A549 (cell line): Measurements from ENCODE around the gene OTUB2. TPM values are rescaled to one million over a fixed set of nuclear protein-coding genes. Genes with fewer than 3 reads are reported as not detected.

Experiments used
- ATAC-seq, 2 experiments: fragments of 200-7000 bp in 1 of 2; fragments of >200 bp in 1 of 2; cut with Nextera tagmentation in 1 of 2; cut with Tn5 transposase in 1 of 2; 3 replicates each; pipeline versions ENCODE4 v1.8.0 to v1.9.1; 2018 to 2020; ENCODE audit warnings: mild to moderate bottlenecking in 1 of 2, moderate library complexity in 1 of 2
- CTCF ChIA-PET: fragments of 300-600 bp; sonication (Branson Sonifier 250); formaldehyde crosslinking; extraction: SDS; loops from one replicate; lab custom pipeline; 2021; ENCODE audit warnings: antibody characterized with exemption, inconsistent platforms; lab: Yijun Ruan, JAX
- POLR2A ChIA-PET: fragments of 350-600 bp; formaldehyde crosslinking; extraction: SDS; loops from one replicate; lab custom pipeline; 2021; ENCODE audit warnings: antibody characterized with exemption, inconsistent platforms; lab: Yijun Ruan, JAX
- DNase-seq, 2 experiments: peaks; one replicate each; pipeline versions ENCODE4 v3.0.0 to v3.0.0-alpha.2; 2011 to 2016; ENCODE audit warnings: low read depth in 1 of 2, low spot score in 1 of 2
- FAIRE-seq: peaks from 2 replicates; lab custom pipeline; 2011; peaks lifted over from hg19 to GRCh38; lab: Jason Lieb, UNC
- H3K27ac ChIP-seq, 2 experiments: fragments of >200 bp; sonication (Bioruptor Twin); formaldehyde crosslinking; 3 replicates each; pipeline ENCODE4 v1.5.1; 2016 to 2017
- H3K4me1 ChIP-seq: fragments of >200 bp; sonication (Bioruptor Twin); formaldehyde crosslinking; 3 replicates; pipeline ENCODE4 v1.6.1; 2016
- H3K4me2 ChIP-seq: fragments of >200 bp; sonication (Bioruptor Twin); formaldehyde crosslinking; 3 replicates; pipeline ENCODE4 v1.6.1; 2016
- H3K4me3 ChIP-seq: fragments of >200 bp; sonication (Bioruptor Twin); formaldehyde crosslinking; 3 replicates; pipeline ENCODE4 v1.5.1; 2016
- H3K9me3 ChIP-seq: fragments of >200 bp; sonication (Bioruptor Twin); formaldehyde crosslinking; 3 replicates; pipeline ENCODE4 v1.6.1; 2016
- BHLHE40 ChIP-seq: IDR thresholded peaks from 2 replicates; pipeline ENCODE4 v1.6.1; 2012; ENCODE audit warnings: low read depth, low read length, inconsistent platforms
- CBX8 ChIP-seq: fragments of 200-600 bp; sonication (generic); IDR thresholded peaks from 2 replicates; pipeline ENCODE4 v1.6.1; 2016
- CEBPB ChIP-seq, 2 experiments: fragments of >200 bp in 1 of 2; sonication (Bioruptor Twin) in 1 of 2; formaldehyde crosslinking in 1 of 2; IDR thresholded peaks; 2 replicates each; pipeline ENCODE4 v1.6.1; 2012 to 2016
- CHD4 ChIP-seq: fragments of 200-600 bp; sonication (generic); IDR thresholded peaks from 2 replicates; pipeline ENCODE4 v1.6.1; 2016; ENCODE audit warnings: antibody characterized with exemption, mild to moderate bottlenecking, borderline replicate concordance
- EHF ChIP-seq: fragments of 250-450 bp; sonication (Bioruptor Pico); IDR thresholded peaks from 2 replicates; pipeline ENCODE4 v1.5.0; 2020; ENCODE audit warnings: mild to moderate bottlenecking
- EP300 ChIP-seq, 2 experiments: fragments of >200 bp; sonication (Bioruptor Twin); formaldehyde crosslinking; IDR thresholded peaks; 2 replicates in 1 of 2; 3 replicates in 1 of 2; pipeline ENCODE4 v1.6.1; 2016 to 2017
- FOSL2 ChIP-seq, 2 experiments: fragments of 450-650 bp in 1 of 2; fragments of >200 bp in 1 of 2; sonication (Bioruptor Twin) in 1 of 2; formaldehyde crosslinking; IDR thresholded peaks; 2 replicates each; pipeline versions ENCODE4 v1.5.0 to v1.6.1; 2016 to 2020; ENCODE audit warnings: mild to moderate bottlenecking in 1 of 2, moderate library complexity in 1 of 2
- HEYL ChIP-seq: fragments of 250-450 bp; sonication (Bioruptor Pico); IDR thresholded peaks from 2 replicates; pipeline ENCODE4 v1.8.0; 2021; ENCODE audit warnings: mild to moderate bottlenecking, moderate library complexity
- HOXA7 ChIP-seq: fragments of 250-450 bp; sonication (Bioruptor Pico); IDR thresholded peaks from 2 replicates; pipeline ENCODE4 v1.5.0; 2020; ENCODE audit warnings: mild to moderate bottlenecking, moderate library complexity
- JUN ChIP-seq, 2 experiments: fragments of >200 bp; sonication (Bioruptor Twin); formaldehyde crosslinking; IDR thresholded peaks; 2 replicates in 1 of 2; 3 replicates in 1 of 2; pipeline ENCODE4 v1.6.1; 2016 to 2017
- MAFK ChIP-seq: fragments of 450-650 bp; IDR thresholded peaks from 2 replicates; pipeline ENCODE4 v1.6.1; 2014; ENCODE audit not compliant: partially characterized antibody
- POLR2A ChIP-seq: IDR thresholded peaks from 2 replicates; pipeline ENCODE4 v1.6.1; 2012; ENCODE audit warnings: mild to moderate bottlenecking, low read length
- POLR2AphosphoS2 ChIP-seq: conservative IDR thresholded peaks from 2 replicates; pipeline ENCODE4 v1.6.1; 2012; ENCODE audit warnings: low read length, improper control_type of control experiment, inconsistent platforms
- RNF2 ChIP-seq: fragments of 200-600 bp; sonication (generic); IDR thresholded peaks from 2 replicates; pipeline ENCODE4 v1.6.1; 2016; ENCODE audit warnings: low read depth, mild to moderate bottlenecking, antibody characterized with exemption, moderate library complexity, borderline replicate concordance
- SMC3 ChIP-seq: fragments of >200 bp; sonication (Bioruptor Twin); formaldehyde crosslinking; IDR thresholded peaks from 3 replicates; pipeline ENCODE4 v1.6.1; 2018; ENCODE audit warnings: inconsistent platforms
- TP53 ChIP-seq: fragments of 250-450 bp; sonication (Bioruptor Pico); IDR thresholded peaks from 2 replicates; pipeline ENCODE4 v1.5.0; 2021; ENCODE audit warnings: mild to moderate bottlenecking, moderate library complexity
- ZSCAN20 ChIP-seq: fragments of 250-450 bp; sonication (Bioruptor Pico); IDR thresholded peaks from 2 replicates; pipeline ENCODE4 v1.8.0; 2022; ENCODE audit warnings: mild to moderate bottlenecking, moderate library complexity
- WGBS: methylation state at CpG from one replicate; pipeline ENCODE4 v1.1.6; 2017; ENCODE audit errors: missing lambda C conversion rate; 5-methylcytosine and 5-hydroxymethylcytosine counted together
- polyA plus RNA-seq, 4 experiments: library from polyadenylated mRNA; depleted of rRNA in 3 of 4; stranded (reverse); fragments of >200 nt; fragmentation: RNase III in 1 of 4; extraction: RNeasy Plus Mini Kit Qiagen cat#74134 plus additional on column Dnase treatment in 1 of 4; gene quantifications; 2 replicates in 3 of 4; 3 replicates in 1 of 4; pipeline ENCODE4 v1.2.3, GENCODE V29; 2011 to 2017
- TF ChIP-seq, protein P1 (sequence below): fragments of 250-450 bp; sonication (Bioruptor Pico); IDR thresholded peaks from 2 replicates; pipeline ENCODE4 v1.5.0; 2021; ENCODE audit warnings: mild to moderate bottlenecking, moderate library complexity, borderline replicate concordance
- TF ChIP-seq, protein P2 (sequence below): fragments of 450-650 bp; IDR thresholded peaks from 2 replicates; pipeline ENCODE4 v1.6.1; 2014; ENCODE audit warnings: antibody characterized with exemption
- TF ChIP-seq, protein P3 (sequence below): IDR thresholded peaks from 2 replicates; pipeline ENCODE4 v1.6.1; 2012
- TF ChIP-seq, protein P4 (sequence below): fragments of 250-450 bp; sonication (Bioruptor Pico); IDR thresholded peaks from 2 replicates; pipeline ENCODE4 v1.5.0; 2020; ENCODE audit warnings: low read depth, mild to moderate bottlenecking, moderate library complexity

Gene OTUB2
- polyA plus RNA-seq, 2 of the 4 experiments (the other 2 are of a cell fraction), result 1.2 to 2.5 TPM

DNA sequence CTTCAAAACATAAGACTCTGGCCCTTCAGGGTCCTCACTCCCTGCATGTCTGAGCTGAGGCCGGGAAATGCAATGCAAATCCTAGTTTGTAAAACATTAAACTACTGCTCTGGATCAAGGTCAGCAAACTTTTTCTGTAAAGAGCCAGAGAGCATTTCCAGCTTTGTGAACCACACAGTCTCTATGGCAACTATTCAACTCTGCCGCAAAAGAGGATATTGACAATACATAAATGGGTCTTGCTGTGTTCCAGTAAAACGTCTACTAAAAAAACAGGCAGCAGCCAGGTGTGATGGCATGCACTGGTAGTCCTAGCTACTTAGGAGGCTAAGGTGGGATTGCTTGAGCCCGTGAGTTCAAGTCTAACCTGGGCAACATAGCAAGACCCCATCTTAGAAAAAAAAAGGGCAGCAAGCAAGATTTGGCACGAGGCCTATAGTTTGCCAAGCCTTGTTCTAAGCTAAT is 32.6 kb downstream of the OTUB2 start:
- Histone ChIP-seq H3K4me1 (peaks cover 5% of the 10 kb centered on the region; the same call in 1 of the 3 replicates), H3K27ac (no peak overlapping the region), H3K4me2 (no peak overlapping the region), H3K9me3 (no peaks in the 10 kb centered on the region), H3K4me3 (no peak overlapping the region)
- DNase-seq, result no peak
- ChIA-PET POLR2A (no interaction called here), CTCF (interaction anchor here (0.8 to 2.9 kb wide), 4 partner anchors 58 to 119 kb away, joined by 3 to 11 read pairs (median 4); no protein-coding TSS in a partner anchor)
- ATAC-seq, result no peak
- FAIRE-seq, result no peak
- TF ChIP-seq POLR2AphosphoS2, result no peak
- TF ChIP-seq BHLHE40, result no peak
- no peak for TF ChIP-seq EHF (CRISPR knock-in tag)
- TF ChIP-seq ZSCAN20 (CRISPR knock-in tag), result no peak
- no peak for TF ChIP-seq TP53 (CRISPR knock-in tag)
- TF ChIP-seq, protein P1, sequence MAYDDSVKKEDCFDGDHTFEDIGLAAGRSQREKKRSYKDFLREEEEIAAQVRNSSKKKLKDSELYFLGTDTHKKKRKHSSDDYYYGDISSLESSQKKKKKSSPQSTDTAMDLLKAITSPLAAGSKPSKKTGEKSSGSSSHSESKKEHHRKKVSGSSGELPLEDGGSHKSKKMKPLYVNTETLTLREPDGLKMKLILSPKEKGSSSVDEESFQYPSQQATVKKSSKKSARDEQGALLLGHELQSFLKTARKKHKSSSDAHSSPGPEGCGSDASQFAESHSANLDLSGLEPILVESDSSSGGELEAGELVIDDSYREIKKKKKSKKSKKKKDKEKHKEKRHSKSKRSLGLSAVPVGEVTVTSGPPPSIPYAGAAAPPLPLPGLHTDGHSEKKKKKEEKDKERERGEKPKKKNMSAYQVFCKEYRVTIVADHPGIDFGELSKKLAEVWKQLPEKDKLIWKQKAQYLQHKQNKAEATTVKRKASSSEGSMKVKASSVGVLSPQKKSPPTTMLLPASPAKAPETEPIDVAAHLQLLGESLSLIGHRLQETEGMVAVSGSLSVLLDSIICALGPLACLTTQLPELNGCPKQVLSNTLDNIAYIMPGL (CRISPR knock-in tag), result no peak
- 87% methylated on average over 5 of the region's 5 CpGs for whole genome bisulfite sequencing

GRCh38 chr14:94059998-94060397 is 33.9 kb downstream of the OTUB2 start:
- TF ChIP-seq, protein P1 (CRISPR knock-in tag), result no peak
- TF ChIP-seq CHD4 (no peak), HEYL (CRISPR knock-in tag) (no peak), MAFK (no peak), CBX8 (no peak), HOXA7 (CRISPR knock-in tag) (no peak), TP53 (CRISPR knock-in tag) (no peak), EP300 (IDR thresholded peaks at IDR 0.05) (no peak), POLR2A (no peak), SMC3 (no peak), JUN (IDR thresholded peaks at IDR 0.05) (no peak), RNF2 (no peak), CEBPB (IDR thresholded peaks at IDR 0.05) (no peak), FOSL2 (IDR thresholded peaks at IDR 0.05) (no peak), FOSL2 (CRISPR knock-in tag; IDR thresholded peaks at IDR 0.05) (no peak)
- TF ChIP-seq, protein P2, sequence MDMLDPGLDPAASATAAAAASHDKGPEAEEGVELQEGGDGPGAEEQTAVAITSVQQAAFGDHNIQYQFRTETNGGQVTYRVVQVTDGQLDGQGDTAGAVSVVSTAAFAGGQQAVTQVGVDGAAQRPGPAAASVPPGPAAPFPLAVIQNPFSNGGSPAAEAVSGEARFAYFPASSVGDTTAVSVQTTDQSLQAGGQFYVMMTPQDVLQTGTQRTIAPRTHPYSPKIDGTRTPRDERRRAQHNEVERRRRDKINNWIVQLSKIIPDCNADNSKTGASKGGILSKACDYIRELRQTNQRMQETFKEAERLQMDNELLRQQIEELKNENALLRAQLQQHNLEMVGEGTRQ, result no peak
- TF ChIP-seq, protein P3, sequence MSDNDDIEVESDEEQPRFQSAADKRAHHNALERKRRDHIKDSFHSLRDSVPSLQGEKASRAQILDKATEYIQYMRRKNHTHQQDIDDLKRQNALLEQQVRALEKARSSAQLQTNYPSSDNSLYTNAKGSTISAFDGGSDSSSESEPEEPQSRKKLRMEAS, result no peak
- TF ChIP-seq, protein P4, sequence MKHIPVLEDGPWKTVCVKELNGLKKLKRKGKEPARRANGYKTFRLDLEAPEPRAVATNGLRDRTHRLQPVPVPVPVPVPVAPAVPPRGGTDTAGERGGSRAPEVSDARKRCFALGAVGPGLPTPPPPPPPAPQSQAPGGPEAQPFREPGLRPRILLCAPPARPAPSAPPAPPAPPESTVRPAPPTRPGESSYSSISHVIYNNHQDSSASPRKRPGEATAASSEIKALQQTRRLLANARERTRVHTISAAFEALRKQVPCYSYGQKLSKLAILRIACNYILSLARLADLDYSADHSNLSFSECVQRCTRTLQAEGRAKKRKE (CRISPR knock-in tag), result no peak
- FAIRE-seq, result no peak

More at GRCh38 chr14:94059998-94060397, 33.9 kb downstream of the OTUB2 start:
- no peak overlapping the region for H3K4me3 ChIP-seq
- H3K9me3 ChIP-seq, result no peaks in the 10 kb centered on the region
- ChIA-PET CTCF (no interaction called here), POLR2A (no interaction called here)
- H3K4me2 ChIP-seq, result no peak overlapping the region
- WGBS, result 86% methylated on average over 5 of the region's 5 CpGs
- ATAC-seq (no peak), DNase-seq (no peak)
- H3K4me1 ChIP-seq, result peaks cover 5% of the 10 kb centered on the region; the same call in 1 of the 3 replicates
- no peak overlapping the region for H3K27ac ChIP-seq
